ENCODE results near the gene TPK1.

DNA sequence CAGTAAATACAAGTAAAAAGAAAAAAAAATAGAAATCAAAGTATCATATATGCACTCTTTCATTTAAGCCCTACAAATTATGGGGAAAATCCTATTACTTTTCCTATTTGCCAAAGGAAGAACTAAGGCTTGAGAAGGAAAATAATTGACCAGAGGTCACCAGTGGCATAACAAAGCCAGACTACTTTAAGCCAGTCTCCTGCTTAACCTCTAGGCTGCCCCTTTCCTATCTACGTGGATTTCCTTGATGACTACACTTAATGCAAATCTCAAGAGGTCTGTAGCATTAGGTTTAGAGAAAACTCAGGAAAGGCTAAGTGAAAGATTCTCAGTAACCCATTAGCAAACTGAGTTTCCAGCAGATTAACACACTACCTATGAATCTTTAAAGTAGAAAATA, 49.8 kb downstream of the TPK1 start:
- TF ChIP-seq, protein P1, sequence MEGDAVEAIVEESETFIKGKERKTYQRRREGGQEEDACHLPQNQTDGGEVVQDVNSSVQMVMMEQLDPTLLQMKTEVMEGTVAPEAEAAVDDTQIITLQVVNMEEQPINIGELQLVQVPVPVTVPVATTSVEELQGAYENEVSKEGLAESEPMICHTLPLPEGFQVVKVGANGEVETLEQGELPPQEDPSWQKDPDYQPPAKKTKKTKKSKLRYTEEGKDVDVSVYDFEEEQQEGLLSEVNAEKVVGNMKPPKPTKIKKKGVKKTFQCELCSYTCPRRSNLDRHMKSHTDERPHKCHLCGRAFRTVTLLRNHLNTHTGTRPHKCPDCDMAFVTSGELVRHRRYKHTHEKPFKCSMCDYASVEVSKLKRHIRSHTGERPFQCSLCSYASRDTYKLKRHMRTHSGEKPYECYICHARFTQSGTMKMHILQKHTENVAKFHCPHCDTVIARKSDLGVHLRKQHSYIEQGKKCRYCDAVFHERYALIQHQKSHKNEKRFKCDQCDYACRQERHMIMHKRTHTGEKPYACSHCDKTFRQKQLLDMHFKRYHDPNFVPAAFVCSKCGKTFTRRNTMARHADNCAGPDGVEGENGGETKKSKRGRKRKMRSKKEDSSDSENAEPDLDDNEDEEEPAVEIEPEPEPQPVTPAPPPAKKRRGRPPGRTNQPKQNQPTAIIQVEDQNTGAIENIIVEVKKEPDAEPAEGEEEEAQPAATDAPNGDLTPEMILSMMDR (IDR thresholded peaks at IDR 0.05; ENCODE audit: low read depth, low read length, poor library complexity, severe bottlenecking), result no peak
- TF ChIP-seq EZH2phosphoT487 (IDR thresholded peaks at IDR 0.05; ENCODE audit: borderline replicate concordance, low read length), result no peak

Measured in DOHH2 (cell line).